HEK293T (cell line): ENCODE measurements around the gene MACC1.

ENCODE experiments used
- ARNT ChIP-seq: fragments of 450-650 bp; IDR thresholded peaks from 2 replicates; pipeline ENCODE4 v1.6.1; 2017; ENCODE audit warnings: mild to moderate bottlenecking
- FOXK2 ChIP-seq: fragments of 450-650 bp; IDR thresholded peaks from 2 replicates; pipeline ENCODE4 v1.6.1; 2016; ENCODE audit warnings: mild to moderate bottlenecking
- HDGF ChIP-seq: fragments of 450-650 bp; IDR thresholded peaks from 2 replicates; pipeline ENCODE4 v1.6.1; 2017; ENCODE audit warnings: antibody characterized with exemption, borderline replicate concordance
- SUZ12 ChIP-seq: fragments of 450-650 bp; IDR thresholded peaks from 2 replicates; pipeline ENCODE4 v1.6.1; 2016; ENCODE audit warnings: mild to moderate bottlenecking
- ZNF384 ChIP-seq: fragments of 450-650 bp; IDR thresholded peaks from 2 replicates; pipeline ENCODE4 v1.6.1; 2016

- TF ChIP-seq SUZ12: no peak
- no peak for TF ChIP-seq ARNT
- no peak for TF ChIP-seq ZNF384
- TF ChIP-seq FOXK2: no peak
- TF ChIP-seq HDGF: no peak
Measured at GRCh38 chr7:20185988-20186387, 31.2 kb downstream of the MACC1 start.
